Panc1 (cell line): ENCODE measurements around the gene TANGO6. TPM values are rescaled to one million over a fixed set of nuclear protein-coding genes. Genes with fewer than 3 reads are reported as not detected.

Experiments used
- ATAC-seq: fragments of 200-7000 bp; cut with Tn5 transposase; 2 replicates; pipeline ENCODE4 v1.9.1; 2020; ENCODE audit warnings: mild to moderate bottlenecking, moderate library complexity
- BruUV-seq: library from RNA; stranded (reverse); fragments of 400-500 nt; replicated peaks from 2 replicates; lab custom pipeline; 2021; lab: Mats Ljungman, UMichigan
- CTCF ChIA-PET: fragments of 300-600 bp; sonication (Branson Sonifier 250); formaldehyde crosslinking; loops from one replicate; lab custom pipeline; 2022; ENCODE audit warnings: antibody characterized with exemption; lab: Charles Lee
- POLR2A ChIA-PET: fragments of 300-600 bp; sonication (Branson Sonifier 250); formaldehyde crosslinking; loops from one replicate; lab custom pipeline; 2022; ENCODE audit warnings: antibody characterized with exemption; lab: Charles Lee
- DNase-seq: peaks from one replicate; pipeline ENCODE4 v3.0.0-alpha.2; 2010; ENCODE audit warnings: low read depth, low spot score
- H3K27ac ChIP-seq: 2 replicates; pipeline ENCODE4 v1.5.1; 2011; ENCODE audit warnings: mild to moderate bottlenecking, low read length, inconsistent platforms
- H3K27me3 ChIP-seq: fragments of 200-500 bp; sonication (Bioruptor generic); 2 replicates; pipeline ENCODE4 v1.6.0; 2014; ENCODE audit warnings: low read length, inconsistent platforms; ENCODE audit not compliant: control insufficient read depth, insufficient read depth
- H3K36me3 ChIP-seq: fragments of 200-500 bp; sonication (Bioruptor generic); 2 replicates; pipeline ENCODE4 v1.5.1; 2014; ENCODE audit warnings: inconsistent platforms, mild to moderate bottlenecking, low read length, moderate library complexity; ENCODE audit not compliant: control insufficient read depth, insufficient read depth
- H3K4me1 ChIP-seq: 2 replicates; pipeline ENCODE4 v1.5.1; 2011; ENCODE audit warnings: inconsistent platforms, mild to moderate bottlenecking, low read length, moderate library complexity; ENCODE audit not compliant: control insufficient read depth, insufficient read depth
- H3K4me3 ChIP-seq, 2 experiments: 2 replicates each; pipeline ENCODE4 v1.5.1; 2011 to 2012; ENCODE audit warnings: low read depth in 2 of 2, low read length in 2 of 2, mild to moderate bottlenecking in 2 of 2, inconsistent platforms in 1 of 2, moderate library complexity in 1 of 2
- H3K9me3 ChIP-seq: fragments of 200-500 bp; sonication (Bioruptor generic); 2 replicates; pipeline ENCODE4 v1.5.1; 2014; ENCODE audit warnings: low read depth, mild to moderate bottlenecking, inconsistent platforms, low read length, moderate library complexity; ENCODE audit not compliant: control insufficient read depth, insufficient read depth
- POLR2AphosphoS5 ChIP-seq: IDR thresholded peaks from 2 replicates; pipeline ENCODE4 v1.6.1; 2012; ENCODE audit warnings: mild to moderate bottlenecking, low read depth, low read length, moderate library complexity
- REST ChIP-seq, 2 experiments: IDR thresholded peaks; 2 replicates each; pipeline ENCODE4 v1.6.1; 2011 to 2012; ENCODE audit warnings: low read depth in 2 of 2, control low read depth in 1 of 2, low read length in 1 of 2, mild to moderate bottlenecking in 1 of 2, moderate library complexity in 1 of 2; ENCODE audit not compliant: insufficient read depth in 1 of 2
- SIN3A ChIP-seq: IDR thresholded peaks from 2 replicates; pipeline ENCODE4 v1.6.1; 2012; ENCODE audit warnings: low read depth, mild to moderate bottlenecking, low read length, moderate library complexity, borderline replicate concordance; ENCODE audit not compliant: insufficient read depth
- TCF7L2 ChIP-seq: IDR thresholded peaks from 2 replicates; pipeline ENCODE4 v1.6.1; 2011; ENCODE audit warnings: mild to moderate bottlenecking, low read depth, low read length, inconsistent platforms
- in situ Hi-C: cut with HindIII; loops from 2 replicates; pipeline ENCODE4 v1.10.0; 2016; ENCODE audit warnings: low sequenced_read_pairs, low pct_unique_long_range_greater_than_20kb
- intact Hi-C: fragments of 100-400 bp; cut with micrococcal nuclease; formaldehyde crosslinking; loops from one replicate; pipeline ENCODE4 v1.10.0; 2022; ENCODE audit not compliant: unreplicated experiment
- total RNA-seq: library from RNA; stranded (reverse); gene quantifications from one replicate; pipeline ENCODE4 v1.2.1, GENCODE V29; 2021; ENCODE audit not compliant: unreplicated experiment
- TF ChIP-seq, protein P1 (sequence below): fragments of 450-650 bp; IDR thresholded peaks from 2 replicates; pipeline ENCODE4 v1.5.1; 2017; ENCODE audit warnings: mild to moderate bottlenecking

Gene TANGO6
- total RNA-seq, 1 experiment from 2014 or later = 11.0 TPM

DNA sequence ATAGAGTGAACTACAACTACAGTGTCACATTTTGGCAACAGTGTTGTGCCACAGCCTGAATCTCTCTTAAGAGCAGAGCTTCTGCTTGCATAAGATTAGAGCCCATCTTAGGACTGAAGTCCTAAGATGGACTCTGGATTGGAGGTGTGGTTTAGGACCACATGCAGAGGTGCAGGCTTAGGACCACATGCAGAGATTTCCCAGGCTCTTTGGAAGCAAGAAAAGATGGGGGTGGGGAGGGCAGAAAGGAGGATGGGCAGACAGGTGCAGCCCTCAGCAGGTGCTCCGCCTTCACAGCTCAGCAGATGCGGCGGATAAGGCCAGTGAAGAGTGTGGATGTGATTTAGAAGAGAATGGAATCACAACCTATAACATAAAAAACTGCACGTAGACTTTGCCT lies 128.7 kb downstream of the TANGO6 start:
- in situ Hi-C loops (no loop called here), intact Hi-C loops (no loop called here)
- Histone ChIP-seq H3K4me1 (no peaks in the 10 kb centered on the region), H3K27ac (no peak overlapping the region), H3K9me3 (no peaks in the 10 kb centered on the region), H3K27me3 (no peaks in the 10 kb centered on the region), H3K36me3 (no peaks in the 10 kb centered on the region), H3K4me3 (no peak overlapping the region)
- ATAC-seq = no peak
- no TSS peak for BruUV-seq
- POLR2A ChIA-PET = no interaction called here
- no peak for TF ChIP-seq POLR2AphosphoS5
- no peak for TF ChIP-seq TCF7L2
- no peak for TF ChIP-seq REST (IDR thresholded peaks at IDR 0.05; ENCODE audit: insufficient read depth in 1 of 2, low read depth in 2 of 2, low read length in 1 of 2)
- TF ChIP-seq, protein P1, sequence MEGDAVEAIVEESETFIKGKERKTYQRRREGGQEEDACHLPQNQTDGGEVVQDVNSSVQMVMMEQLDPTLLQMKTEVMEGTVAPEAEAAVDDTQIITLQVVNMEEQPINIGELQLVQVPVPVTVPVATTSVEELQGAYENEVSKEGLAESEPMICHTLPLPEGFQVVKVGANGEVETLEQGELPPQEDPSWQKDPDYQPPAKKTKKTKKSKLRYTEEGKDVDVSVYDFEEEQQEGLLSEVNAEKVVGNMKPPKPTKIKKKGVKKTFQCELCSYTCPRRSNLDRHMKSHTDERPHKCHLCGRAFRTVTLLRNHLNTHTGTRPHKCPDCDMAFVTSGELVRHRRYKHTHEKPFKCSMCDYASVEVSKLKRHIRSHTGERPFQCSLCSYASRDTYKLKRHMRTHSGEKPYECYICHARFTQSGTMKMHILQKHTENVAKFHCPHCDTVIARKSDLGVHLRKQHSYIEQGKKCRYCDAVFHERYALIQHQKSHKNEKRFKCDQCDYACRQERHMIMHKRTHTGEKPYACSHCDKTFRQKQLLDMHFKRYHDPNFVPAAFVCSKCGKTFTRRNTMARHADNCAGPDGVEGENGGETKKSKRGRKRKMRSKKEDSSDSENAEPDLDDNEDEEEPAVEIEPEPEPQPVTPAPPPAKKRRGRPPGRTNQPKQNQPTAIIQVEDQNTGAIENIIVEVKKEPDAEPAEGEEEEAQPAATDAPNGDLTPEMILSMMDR = no peak
- no peak for TF ChIP-seq SIN3A
- no peak for DNase-seq
- CTCF ChIA-PET = no interaction called here

- POLR2A ChIA-PET = interaction anchor here (0.6 kb wide), 1 partner anchor 1396 kb away, joined by 7 read pairs; no protein-coding TSS in a partner anchor
- intact Hi-C loops (no loop called here), in situ Hi-C loops (no loop called here)
- no TSS peak for BruUV-seq
- H3K36me3 ChIP-seq = no peaks in the 10 kb centered on the region
- no peaks in the 10 kb centered on the region for H3K9me3 ChIP-seq
- no peaks in the 10 kb centered on the region for H3K4me1 ChIP-seq
- no peak for TF ChIP-seq SIN3A
- TF ChIP-seq REST (IDR thresholded peaks at IDR 0.05; ENCODE audit: insufficient read depth in 1 of 2, low read depth in 2 of 2, low read length in 1 of 2) = no peak
- TF ChIP-seq POLR2AphosphoS5 = no peak
- TF ChIP-seq, protein P1 = no peak; the same call in 1 of the 2 replicates
- no peak for TF ChIP-seq TCF7L2
- ATAC-seq (no peak), DNase-seq (no peak)
- H3K4me3 ChIP-seq = no peak overlapping the region
- H3K27me3 ChIP-seq = no peaks in the 10 kb centered on the region
- CTCF ChIA-PET = no interaction called here
- no peak overlapping the region for H3K27ac ChIP-seq
Observed at GRCh38 chr16:68972720-68973119, 129.4 kb downstream of the TANGO6 start.
